Measurements from ENCODE around the gene C10orf143. TPM values are rescaled to one million over a fixed set of nuclear protein-coding genes. Genes with fewer than 3 reads are reported as not detected.
"Not testable (repeated sequence)": the region's sequence is repeated elsewhere in the genome, so short reads cannot be mapped to it uniquely, and the experiment has no call there.

C10orf143 gene
- total RNA-seq, 1 donor from 2014 or later, result 0.11 TPM

- Histone ChIP-seq H3K9me3 (no peaks in the 10 kb centered on the region), H3K4me1 (peaks cover 6 to 16% of the 10 kb centered on the region in 2 donors), H3K4me3 (peak overlapping the region; percentile 64 to 85), H3K36me3 (peaks cover 0 to 3% of the 10 kb centered on the region in 2 donors), H3K27me3 (no peaks in the 10 kb centered on the region), H3K27ac (peak overlapping the region; percentile 80 to 92)
- peak; percentile 47 to 86 (median 85) for TF ChIP-seq CTCF (IDR thresholded peaks at IDR 0.05)
- intact Hi-C loops (cut with DNase I), result loop anchor here (1.0 to 2.0 kb wide), 5 partner anchors 26 to 1791 kb away; partner anchors contain the start of genes EBF3, GLRX3, MGMT and PPP2R2D
- peak in 1 of 2 donors; percentile 86 for DNase-seq (ENCODE audit: low spot score in 2 of 2)
Measured at GRCh38 chr10:130109796-130110245, 809 bp downstream of the C10orf143 start.

- peak overlapping the region; percentile 64 to 85 for H3K4me3 ChIP-seq
- DNase-seq (ENCODE audit: low spot score in 2 of 2), result no peak
- intact Hi-C loops (cut with DNase I), result no loop called here
- no peaks in the 10 kb centered on the region for H3K27me3 ChIP-seq
- H3K4me1 ChIP-seq, result peaks cover 6 to 16% of the 10 kb centered on the region in 2 donors
- H3K9me3 ChIP-seq, result no peaks in the 10 kb centered on the region
- TF ChIP-seq CTCF (IDR thresholded peaks at IDR 0.05), result no peak
- H3K36me3 ChIP-seq, result peaks cover under 1 to 3% of the 10 kb centered on the region in 2 donors
- H3K27ac ChIP-seq, result peak overlapping the region in 1 of 2 donors; percentile 92
Measured at GRCh38 chr10:130108934-130109604, 1.6 kb downstream of the C10orf143 start.

- intact Hi-C loops (cut with DNase I); H3K27ac ChIP-seq; H3K27me3 ChIP-seq; H3K36me3 ChIP-seq; H3K4me3 ChIP-seq; H3K9me3 ChIP-seq; DNase-seq (ENCODE audit: low spot score in 2 of 2): not testable (repeated sequence)
- H3K4me1 ChIP-seq, result peaks cover 6 to 16% of the 10 kb centered on the region in 2 donors
Measured at GRCh38 chr10:130108146-130108545, 2.5 kb downstream of the C10orf143 start.

DNA sequence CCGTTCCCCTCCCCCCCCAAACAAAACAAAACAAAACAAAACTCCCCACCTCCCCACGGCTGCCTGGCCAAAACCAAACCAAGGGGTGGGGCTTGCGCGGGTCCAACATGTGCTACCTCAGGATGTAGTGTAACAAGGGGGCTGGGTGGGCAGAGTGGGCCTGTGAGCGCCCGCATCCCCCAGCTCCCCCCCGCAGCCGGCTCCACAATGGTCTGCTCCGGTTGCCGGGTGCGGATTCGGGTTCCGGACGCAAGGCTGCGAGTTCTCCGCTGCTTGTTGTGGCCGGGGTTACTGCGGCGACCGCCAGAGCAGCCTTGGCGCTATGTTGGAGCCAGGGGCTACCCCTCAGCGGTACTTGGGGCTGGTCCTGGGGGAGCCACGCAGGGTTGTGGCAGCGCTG, 4.9 kb downstream of the C10orf143 start:
- H3K27me3 ChIP-seq, result no peaks in the 10 kb centered on the region
- H3K36me3 ChIP-seq, result peaks cover 0 to 4% of the 10 kb centered on the region in 2 donors
- no peak overlapping the region for H3K4me3 ChIP-seq
- H3K27ac ChIP-seq, result no peak overlapping the region
- peaks cover 4 to 6% of the 10 kb centered on the region in 2 donors for H3K4me1 ChIP-seq
- H3K9me3 ChIP-seq, result no peaks in the 10 kb centered on the region
- DNase-seq (ENCODE audit: low spot score in 2 of 2), result no peak
- intact Hi-C loops (cut with DNase I), result no loop called here
- no peak for TF ChIP-seq CTCF (IDR thresholded peaks at IDR 0.05)

GRCh38 chr10:130099344-130099743, 11.3 kb downstream of the C10orf143 start:
- Histone ChIP-seq H3K27me3 (no peaks in the 10 kb centered on the region), H3K4me1 (no peaks in the 10 kb centered on the region), H3K9me3 (no peaks in the 10 kb centered on the region), H3K36me3 (peaks cover 0 to 4% of the 10 kb centered on the region in 2 donors), H3K27ac (no peak overlapping the region), H3K4me3 (no peak overlapping the region)
- TF ChIP-seq CTCF (IDR thresholded peaks at IDR 0.05), result no peak
- intact Hi-C loops (cut with DNase I), result no loop called here
- DNase-seq (ENCODE audit: low spot score in 2 of 2), result no peak

DNA sequence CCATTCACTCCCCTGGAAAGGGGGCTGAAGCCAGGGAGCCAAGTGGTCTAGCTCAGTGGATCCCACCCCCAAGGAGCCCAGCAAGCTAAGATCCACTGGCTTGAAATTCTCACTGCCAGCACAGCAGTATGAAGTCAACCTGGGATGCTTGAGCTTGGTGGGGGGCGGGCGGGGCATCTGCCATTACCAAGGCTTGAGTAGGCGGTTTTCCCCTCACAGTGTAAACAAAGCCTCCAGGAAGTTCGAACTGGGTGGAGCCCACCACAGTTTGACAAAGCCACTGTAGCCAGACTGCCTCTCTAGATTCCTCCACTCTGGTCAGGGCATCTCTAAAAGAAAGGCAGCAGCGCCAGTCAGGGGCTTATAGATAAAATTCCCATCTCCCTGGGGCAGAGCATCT, 20.1 kb downstream of the C10orf143 start:
- H3K27me3 ChIP-seq; DNase-seq (ENCODE audit: low spot score in 2 of 2); H3K36me3 ChIP-seq; intact Hi-C loops (cut with DNase I); H3K4me1 ChIP-seq; H3K9me3 ChIP-seq; H3K27ac ChIP-seq; H3K4me3 ChIP-seq: not testable (repeated sequence)

Data from ascending aorta (tissue), 2 donors.